ENCODE measurements around the gene SDK2.

The SDK2 gene

DNA sequence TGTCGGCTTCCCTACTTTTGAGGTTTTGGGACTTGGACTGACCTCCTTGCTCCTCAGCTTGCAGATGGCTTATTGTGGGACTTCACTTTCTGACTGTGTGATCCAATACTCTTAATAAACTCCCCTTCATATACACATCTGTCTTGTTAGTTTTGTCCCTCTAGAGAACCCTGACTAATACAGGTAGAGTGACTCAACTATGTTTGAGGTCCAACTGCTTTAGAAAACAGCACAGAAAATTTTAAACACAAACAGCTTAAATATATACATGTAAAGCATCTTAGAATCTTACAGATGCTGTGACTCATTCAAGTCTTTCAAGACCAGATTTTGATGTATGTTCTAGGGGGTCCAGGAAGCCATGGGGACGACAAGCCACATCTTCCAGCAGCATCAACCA lies 11.7 kb downstream of the SDK2 start:
- DNase-seq (ENCODE audit: low read depth in 2 of 2) = no peak

DNA sequence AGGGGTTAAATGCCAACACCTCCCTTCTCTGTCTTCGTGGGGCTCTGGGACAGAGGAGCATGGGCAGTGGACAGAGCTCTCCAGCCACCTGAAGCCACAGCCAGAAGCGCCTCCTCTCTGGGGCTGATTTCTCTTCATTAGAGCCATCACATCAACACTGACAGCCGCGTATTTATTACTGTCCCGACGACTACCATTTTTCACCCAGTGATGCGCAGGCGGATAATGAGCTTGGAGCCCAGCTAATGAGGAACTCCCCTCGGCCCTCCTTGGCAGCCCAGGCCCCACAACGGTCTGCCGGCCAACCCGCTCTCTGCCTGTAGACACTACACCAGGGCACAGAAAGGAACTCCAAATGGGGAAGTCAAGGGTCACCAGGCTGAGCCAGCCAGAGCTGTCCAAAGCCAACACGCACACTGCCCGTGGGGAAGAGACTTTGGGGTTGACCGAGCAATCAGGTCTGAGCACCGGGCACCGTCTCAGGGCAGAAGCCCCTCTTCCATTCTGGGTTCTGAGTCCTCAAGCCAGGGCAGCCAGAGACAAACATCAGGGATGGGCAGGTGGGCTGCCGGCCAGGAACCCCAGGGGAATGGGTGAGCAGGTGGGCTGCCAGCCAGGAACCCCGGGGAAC lies 13.2 kb downstream of the SDK2 start:
- no peak for DNase-seq (ENCODE audit: low read depth in 2 of 2)

DNA sequence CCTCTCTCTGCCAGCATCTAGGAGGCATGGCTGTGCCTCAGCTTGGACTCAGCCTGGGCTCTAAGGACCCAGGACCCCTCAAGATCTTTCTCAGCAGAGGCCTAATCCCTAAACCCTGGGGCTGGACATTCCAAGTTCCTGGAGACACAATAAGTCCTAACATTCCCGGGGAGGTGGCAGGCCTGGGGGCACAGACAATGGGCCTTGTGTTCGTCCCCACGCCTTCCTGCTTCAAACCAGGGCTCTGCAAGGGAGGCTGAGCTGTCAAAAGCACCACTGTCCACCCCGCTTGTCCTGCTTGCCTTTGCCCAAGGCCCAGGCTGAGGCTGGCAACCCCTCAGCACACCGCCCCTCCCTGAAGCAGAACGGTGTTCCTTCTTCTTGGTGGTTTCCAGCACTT lies 13.7 kb downstream of the SDK2 start:
- DNase-seq (ENCODE audit: low read depth in 2 of 2) = no peak

DNA sequence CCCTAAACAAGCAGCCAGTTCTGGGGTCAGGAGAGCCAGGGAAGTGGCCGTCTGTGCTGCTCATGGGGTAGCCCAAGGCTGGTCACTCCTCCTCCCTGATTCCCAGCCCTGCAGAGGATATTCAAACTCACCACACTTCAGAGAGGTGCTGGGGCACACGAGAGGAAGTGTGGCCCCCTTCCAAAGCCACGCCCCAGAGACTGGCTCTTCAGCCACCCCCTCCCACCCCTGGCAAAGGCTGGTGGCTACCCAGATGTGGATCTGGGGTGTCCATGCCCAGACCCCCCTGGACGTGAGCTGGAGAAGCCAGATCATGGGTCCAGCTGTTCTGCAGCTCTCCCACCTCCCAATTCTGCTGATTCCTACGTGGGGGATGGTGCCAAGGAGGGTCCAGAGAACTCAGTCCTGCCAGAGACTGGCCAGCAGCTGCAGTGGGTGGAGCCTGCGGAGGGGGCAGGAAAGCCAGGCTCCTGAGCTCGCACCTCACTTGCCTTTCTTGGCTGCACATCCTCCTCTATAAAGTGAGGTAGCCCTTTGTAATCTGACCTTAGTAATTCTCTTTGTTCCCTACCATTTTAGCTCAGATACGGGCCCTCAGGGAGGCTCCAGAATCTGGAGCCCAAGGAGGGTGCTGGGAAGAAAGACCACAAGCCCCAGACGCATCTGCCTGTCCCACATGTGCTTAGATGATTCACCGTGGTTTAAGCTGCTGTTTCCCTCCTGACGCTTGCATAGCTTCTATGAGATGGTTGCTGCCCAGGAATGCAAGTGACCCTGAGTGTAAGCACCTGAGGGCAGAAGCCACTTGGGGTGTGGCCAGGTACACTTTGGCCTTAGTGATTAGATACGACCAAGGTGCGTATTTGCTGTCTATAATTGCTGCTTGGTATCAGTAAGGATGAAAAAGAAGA lies 15.3 kb downstream of the SDK2 start:
- DNase-seq (ENCODE audit: low read depth in 2 of 2) = no peak

DNA sequence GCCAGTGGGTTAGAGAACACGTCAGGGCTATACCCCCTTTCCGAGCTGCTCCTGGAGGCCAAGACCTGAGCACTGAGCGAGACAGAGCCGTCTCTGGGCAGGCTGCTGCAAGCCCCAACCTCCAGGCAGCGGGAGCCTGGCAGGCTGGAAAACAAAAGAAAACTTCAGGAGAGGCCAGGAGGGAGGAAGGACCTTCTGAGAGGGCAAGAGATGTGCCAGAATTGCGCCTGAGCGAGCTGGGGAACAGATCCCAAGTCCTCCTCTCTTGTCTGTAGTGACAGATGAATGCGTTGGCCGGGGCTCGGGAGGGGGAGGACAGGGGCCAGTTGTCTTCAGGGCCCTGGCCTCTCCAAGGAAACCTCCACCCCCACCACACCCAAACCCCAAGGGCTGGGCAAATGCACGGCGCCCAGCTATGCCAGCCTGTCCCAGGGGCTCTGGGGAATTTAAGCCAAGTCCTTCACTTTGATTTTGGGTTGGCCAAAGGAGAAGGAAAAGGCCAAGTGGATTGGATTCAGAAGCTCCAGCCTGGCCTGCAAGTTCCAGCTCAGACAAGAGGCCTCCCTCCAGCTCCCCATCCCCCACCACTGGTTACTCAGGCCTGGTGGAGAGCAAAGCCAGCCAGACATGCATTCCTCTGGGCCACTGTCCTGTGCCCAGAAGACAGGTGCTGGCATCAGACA lies 18.1 kb downstream of the SDK2 start:
- DNase-seq (ENCODE audit: low read depth in 2 of 2) = no peak

DNA sequence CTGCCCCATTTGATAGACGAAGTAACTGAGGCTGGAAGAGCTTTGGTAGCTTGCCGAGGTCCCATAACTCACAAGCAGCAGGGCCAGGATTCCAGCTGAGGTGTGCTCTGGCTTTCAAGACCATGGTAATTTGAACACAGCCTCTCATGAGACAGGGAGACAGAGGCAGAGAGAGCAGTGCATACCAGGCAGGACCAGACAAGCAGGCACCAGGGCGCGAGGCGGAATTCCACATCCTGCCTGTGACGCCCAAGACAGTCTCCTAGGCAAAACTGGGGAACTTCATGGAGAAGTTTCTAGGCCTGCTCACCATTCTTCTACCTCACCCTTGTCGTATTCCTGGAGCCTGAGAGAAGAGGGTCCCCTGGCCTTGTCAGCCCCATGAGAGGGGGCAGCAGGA lies 19.2 kb downstream of the SDK2 start:
- no peak for DNase-seq (ENCODE audit: low read depth in 2 of 2)

DNA sequence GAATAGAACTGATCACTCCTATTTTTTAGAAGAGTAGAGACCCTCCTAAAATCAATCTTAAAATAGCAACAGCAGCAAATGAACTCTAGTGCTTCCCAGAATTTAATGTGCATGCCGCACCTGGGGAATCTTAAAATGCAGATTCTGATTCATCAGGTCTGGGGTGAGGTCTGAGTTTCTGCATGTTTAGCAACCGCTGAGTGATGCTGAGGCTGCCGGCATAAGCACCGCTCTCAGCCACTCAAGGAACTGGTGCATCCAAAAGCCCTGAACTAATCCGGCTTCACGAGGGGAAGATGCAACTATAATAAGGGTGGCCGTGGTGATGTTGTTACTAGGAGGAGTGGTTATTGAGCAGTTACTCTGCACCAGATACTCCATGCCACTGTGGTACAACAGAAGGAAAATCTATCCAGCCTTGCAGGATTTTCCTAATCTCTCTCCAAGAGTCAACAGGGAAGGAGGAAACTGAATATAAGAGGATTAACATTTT lies 19.7 kb downstream of the SDK2 start:
- no peak for DNase-seq (ENCODE audit: low read depth in 2 of 2)

DNA sequence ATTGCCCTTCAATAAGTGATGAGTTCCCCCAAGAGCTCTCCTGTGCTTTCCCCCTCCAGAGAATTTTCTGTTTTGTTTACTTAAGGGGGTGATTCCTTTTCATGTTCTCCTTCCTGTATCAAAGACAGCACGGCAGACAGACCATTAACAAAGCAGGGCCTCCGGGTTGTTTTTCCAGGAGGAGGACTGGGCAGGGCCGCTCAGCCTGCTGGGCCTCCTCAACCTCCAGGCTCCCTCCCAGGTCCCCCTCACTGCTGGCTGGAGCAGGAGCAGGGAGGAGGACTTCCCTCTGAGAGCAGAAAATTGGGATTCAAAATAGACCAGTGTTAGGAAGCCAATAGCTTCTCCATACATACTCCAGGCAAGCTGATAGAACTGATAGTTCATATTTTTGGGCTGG lies 20.4 kb downstream of the SDK2 start:
- no peak for DNase-seq (ENCODE audit: low read depth in 2 of 2)

DNA sequence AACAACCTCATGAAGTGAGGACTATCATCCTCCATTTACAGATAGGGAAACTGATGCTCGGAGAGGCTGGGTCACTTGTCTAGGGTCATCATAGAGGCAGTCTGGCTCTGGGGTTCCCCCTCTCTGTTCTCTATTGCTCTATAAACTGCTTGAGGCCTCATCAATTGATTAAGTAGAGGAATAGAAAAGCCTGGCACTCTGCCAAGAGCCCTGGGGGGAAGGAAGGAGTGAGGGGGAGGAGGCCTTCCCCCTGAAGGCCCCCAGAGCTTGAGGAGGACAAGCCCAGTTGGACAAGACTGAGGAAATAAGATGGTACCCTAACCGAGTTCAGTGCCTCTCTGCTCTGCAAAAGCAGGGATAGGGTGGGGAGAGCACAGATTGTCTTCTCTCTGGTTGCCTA lies 21.0 kb downstream of the SDK2 start:
- no peak for DNase-seq (ENCODE audit: low read depth in 2 of 2)

DNA sequence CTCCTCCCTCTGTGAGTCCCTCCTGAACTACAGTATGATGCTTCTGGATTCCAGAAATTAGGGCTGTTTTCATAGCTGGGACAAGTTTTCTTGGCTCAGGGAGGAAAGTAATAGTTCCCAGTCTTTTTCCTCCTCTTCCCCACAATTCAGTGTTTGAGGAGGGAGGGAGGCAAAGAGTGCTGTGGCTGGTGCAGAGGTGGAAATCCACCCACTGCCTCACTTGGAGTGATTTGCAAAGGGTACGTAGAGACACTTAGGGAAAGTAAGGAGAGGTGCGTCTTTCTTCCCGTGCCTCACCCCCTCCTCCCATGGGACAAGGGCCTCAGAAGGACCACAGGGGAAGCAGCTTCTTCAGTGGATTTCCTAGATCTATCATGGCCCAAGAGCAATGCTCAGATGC lies 21.9 kb downstream of the SDK2 start:
- no peak for DNase-seq (ENCODE audit: low read depth in 2 of 2)

DNA sequence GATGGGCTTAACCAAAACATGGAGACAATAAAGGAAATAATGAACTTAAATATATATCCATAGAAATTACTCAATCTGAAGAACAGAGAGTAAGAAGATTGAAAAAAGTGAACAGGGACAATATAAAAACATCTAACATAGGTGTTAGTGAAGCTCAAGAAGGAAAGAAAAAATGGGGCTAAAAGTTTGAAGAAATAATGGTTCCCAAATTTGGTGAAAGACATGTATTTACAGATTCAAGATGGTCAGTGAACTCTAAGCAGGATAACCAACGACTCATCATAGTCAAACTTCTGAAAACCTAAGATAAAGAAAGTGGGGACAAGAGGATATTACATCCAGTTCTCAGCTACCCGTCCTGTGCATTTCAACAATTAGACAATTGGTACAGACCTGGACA lies 22.6 kb downstream of the SDK2 start:
- DNase-seq (ENCODE audit: low read depth in 2 of 2) = no peak

DNA sequence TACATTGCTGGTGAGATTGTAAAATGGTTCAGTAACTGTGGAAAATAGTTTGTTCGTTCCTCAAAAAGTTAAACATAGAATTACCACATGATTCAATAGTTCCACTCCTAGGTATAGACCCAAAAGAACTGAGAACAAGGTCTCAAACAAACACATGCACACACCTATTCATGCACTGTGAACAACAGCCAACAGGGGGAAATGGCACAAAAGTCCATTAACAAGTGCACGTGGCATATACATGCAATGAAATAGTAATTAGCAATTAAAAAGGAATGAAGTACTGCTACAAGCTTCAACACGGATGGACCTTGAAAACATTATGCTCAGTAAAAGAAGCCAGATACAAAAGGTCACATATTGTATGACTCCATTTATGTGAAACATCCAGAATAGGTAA lies 23.8 kb downstream of the SDK2 start:
- DNase-seq (ENCODE audit: low read depth in 2 of 2) = no peak

DNA sequence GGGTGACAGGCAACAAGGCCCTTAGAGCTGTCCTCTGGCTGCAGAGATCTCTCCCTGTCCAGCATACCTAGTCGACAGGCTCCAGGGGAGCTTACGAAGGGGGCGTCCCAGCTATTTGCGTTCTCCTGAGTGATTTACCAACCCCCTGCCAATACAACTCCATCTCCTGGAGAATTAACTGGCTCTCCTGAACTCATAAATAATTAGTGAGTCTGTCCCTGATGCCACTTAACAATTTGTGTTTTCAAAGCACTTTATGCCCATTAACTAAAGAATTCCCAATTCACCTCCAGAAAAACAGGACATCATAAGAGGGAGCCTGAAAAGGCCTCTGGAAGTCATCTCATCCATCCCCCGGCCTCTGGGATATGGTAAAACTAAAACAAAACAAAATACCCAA lies 26.7 kb downstream of the SDK2 start:
- no peak for DNase-seq (ENCODE audit: low read depth in 2 of 2)

DNA sequence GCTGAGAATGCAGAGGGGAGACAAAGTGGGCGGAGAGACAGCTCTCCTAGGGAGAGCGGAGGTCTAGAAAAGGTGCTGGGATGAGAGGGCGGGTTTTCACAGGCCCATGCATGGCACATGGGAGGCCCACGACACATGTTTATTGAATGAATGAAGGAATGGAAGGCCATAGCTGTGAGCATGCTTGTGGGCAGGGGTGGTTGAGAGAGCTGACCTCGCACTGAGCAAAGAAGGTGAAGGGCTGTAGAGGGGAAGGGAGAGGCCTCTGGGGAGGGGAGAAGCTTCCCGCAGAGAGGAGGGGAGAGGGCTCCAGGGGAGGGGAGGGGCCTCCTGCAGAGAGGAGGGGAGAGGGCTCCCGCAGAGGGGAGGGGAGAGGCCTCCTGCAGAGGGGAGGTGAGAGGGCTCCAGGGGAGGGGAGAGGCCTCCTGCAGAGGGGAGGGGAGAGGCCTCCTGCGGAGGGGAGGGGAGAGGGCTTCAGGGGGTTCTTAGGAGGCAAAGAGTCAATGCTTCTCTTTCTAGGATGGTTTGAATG lies 27.3 kb downstream of the SDK2 start:
- no peak for DNase-seq (ENCODE audit: low read depth in 2 of 2)

DNA sequence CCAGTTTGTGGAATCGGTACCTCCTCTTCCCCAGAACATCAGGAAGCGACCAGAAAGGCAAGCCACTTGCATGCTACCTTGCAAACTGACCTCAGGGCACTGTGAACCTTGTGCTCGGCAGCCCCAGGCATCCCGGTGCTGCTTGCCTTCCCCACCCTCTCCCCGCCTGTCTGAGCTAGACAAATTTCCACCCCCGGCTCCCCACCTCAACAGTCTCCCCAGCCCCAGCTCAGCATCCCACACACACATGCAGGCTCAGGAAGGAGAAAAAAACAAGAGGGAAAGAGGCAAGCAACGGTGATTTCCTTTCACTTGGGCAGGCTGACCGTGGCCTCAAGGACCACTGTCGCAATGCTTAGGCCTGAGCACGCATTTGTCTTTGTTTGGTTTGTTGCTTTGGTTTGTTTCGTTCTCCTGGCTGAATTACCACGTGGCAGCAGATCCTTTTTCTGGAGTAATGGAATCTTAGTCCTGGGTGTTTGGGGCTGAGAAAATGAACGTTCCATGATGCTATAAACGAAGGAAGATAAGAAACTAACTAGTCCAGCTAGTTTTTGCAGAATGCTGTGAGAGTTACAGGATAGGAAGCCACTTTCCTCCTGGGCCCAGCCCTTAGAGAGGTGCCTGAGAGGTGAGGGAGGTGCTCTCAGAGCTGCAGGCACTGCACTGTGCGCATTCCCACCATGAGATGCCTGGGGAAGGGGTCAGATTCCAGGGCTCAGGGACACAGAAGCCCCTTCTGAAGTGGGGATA lies 27.9 kb downstream of the SDK2 start:
- no peak for DNase-seq (ENCODE audit: low read depth in 2 of 2)

DNA sequence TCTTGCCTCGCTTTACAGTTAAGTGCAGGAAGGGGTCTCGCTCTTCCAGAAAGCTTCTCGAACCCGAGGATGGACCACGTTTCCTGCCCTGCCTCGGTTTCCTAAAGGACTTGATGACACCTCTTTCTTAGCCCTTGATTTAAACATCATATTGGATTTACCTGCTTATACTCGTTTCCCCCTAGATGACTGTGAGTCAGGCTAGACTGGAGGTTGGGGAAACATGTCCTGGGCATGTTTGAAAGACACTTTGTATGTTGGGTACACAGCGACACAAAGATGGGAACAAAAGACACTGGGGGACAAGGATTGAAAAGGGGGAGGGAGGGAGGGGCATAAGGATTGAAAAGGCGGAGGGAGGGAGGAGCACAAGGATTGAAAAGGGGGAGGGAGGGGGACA lies 30.0 kb downstream of the SDK2 start:
- no peak for DNase-seq (ENCODE audit: low read depth in 2 of 2)

DNA sequence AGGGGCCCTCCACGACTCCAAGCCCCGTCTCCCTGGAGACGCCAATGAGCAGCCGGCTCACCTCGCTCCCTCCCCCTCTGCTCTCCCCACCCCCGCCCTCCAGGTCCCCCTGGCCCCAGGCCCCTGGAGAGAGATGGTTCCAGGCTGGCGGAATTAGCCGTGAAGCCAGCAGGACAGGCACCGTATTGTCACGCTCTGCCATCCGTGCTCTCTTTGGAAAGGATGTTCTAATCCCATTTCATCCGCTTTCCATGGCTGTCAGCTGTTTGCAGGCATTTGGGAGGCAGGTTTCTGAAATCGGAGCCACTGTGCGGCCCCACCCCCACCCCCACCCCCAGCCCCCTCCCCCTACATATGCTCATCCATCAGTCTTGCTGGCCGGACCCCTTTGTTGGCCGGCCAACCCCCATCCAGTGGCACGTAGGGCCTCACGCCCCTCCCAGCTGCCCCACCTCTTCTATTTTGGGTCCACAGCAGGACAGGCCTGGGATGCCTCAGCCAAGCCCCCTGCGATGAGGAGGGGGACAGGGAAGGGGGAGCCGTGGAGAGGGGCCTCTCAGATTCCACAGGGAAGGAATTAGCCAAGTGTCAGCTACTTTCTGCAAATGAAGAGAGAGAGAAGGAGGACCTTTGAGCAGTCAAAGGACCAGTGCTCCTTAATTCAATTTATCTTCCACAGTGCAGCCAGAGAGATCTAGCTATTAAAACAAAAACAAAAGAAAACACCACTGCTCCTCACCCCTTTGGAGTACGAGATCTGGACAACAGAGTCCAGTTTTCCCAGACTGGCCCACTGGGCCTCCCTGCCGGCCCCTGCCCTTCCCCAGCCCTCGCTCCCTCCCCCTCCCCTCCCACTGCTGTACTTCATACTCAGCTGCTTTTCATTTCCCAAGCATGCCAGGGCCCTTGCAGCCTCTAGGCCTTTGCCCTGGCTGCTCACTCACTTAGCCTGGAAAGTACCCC lies 30.7 kb downstream of the SDK2 start:
- DNase-seq (ENCODE audit: low read depth in 2 of 2) = no peak

DNA sequence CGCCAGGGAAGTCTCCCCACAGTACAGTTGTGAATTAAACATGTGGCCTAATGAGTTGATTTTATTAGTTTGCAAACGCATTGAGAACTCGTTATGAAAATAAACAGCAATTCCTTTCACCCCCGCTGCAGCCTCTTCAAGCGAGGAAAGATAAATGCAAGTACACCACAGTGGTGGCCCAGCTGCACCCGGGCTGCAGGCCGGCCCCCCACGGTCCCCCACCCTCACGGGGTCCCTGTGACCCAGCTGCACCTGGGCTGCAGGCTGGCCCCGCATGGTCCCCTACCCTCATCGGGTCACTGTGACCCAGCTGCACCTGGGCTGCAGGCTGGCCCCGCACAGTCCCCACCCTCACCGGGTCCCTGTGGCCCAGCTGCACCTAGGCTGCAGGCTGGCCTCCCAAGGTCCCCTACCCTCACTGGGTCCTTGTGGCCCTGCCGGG lies 32.2 kb downstream of the SDK2 start:
- no peak for DNase-seq (ENCODE audit: low read depth in 2 of 2)

DNA sequence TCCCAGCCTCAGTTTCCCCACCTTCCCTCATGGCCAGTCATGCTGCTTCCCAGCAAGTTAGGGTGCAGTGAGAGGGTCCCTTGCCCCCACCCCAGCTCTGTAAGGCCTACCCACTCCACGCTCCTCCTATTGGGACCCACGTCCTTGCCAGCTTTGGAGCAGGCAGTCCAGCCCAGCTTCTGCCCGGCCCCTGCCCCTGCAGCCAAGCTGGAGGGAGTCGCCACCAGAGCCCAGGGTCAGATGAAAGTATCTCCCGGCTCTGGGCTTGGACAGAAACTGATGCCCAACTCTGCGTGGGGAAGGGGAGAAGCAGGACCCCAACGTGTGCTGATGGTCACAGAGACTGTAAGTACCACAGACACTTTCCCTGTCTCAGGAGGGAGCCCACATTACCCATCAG lies 32.6 kb downstream of the SDK2 start:
- no peak for DNase-seq (ENCODE audit: low read depth in 2 of 2)

DNA sequence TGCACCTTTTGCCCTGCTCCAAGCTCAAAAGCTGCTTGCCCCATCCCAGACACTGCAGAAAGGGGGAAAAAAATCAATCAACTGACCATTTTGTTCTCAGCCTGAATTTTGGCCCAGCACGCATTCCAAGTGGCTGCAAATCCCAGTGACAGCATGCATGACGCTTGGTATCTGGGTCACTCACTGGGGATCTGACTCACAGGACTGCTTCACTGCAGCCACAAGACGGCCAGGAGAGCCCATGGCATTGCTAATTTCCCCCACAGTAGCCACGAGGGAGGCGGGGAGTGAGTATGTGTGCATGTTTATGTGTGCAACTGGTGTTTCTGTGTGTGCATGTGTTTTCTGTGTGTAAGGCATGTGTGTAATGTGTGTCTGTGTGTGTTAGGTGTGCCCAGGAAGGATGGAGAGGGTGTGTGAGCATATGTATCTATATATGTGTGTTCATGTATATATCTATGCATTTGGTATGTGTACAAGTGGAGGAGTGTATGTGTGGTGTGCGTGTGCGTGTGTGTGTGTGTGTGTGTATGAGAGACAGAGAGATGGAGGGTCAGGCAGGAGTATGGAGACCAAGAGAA lies 33.8 kb downstream of the SDK2 start:
- no peak for DNase-seq (ENCODE audit: low read depth in 2 of 2)

Data from stimulated activated CD4-positive, alpha-beta T cell treated with anti-CD3 and anti-CD28 coated beads, Interleukin-1b, Interleukin-23, amount 100 ng/mL, for 4 hours (primary cell).